Body of pancreas (tissue), 4 donors: Measurements from ENCODE around the gene BRINP3. TPM values are rescaled to one million over a fixed set of nuclear protein-coding genes. Genes with fewer than 3 reads are reported as not detected.
"Not testable (repeated sequence)": the region's sequence is repeated elsewhere in the genome, so short reads cannot be mapped to it uniquely, and the experiment has no call there.

Experiments
- ATAC-seq: fragments of 150-250 bp; one replicate; pipeline ENCODE4 v1.9.1; 2016
- DNase-seq, 4 donors: peaks; one replicate each; pipeline ENCODE4 v3.0.0-alpha.2; 2019
- H3K27ac ChIP-seq, 4 donors: fragments of 200-600 bp; sonication (generic); 1 replicate in 3 of 4; 2 replicates in 1 of 4; pipeline versions ENCODE4 v1.5.1 to v1.6.1; 2016 to 2019; ENCODE audit warnings: mild to moderate bottlenecking in 1 of 4, mixed read lengths in 1 of 4, moderate library complexity in 1 of 4
- H3K27me3 ChIP-seq, 2 donors: fragments of 200-600 bp; sonication (generic); one replicate each; pipeline ENCODE4 v1.6.0; 2016; ENCODE audit warnings: mild to moderate bottlenecking in 1 of 2
- H3K36me3 ChIP-seq, 2 donors: fragments of 200-600 bp; sonication (generic); replicated peaks in 1 of 2; 2 replicates each; pipeline ENCODE4 v1.5.1; 2016; ENCODE audit warnings: low read depth in 2 of 2; ENCODE audit not compliant: insufficient read depth in 1 of 2
- H3K4me1 ChIP-seq: fragments of 200-600 bp; sonication (generic); one replicate; pipeline ENCODE4 v1.6.0; 2016
- H3K4me3 ChIP-seq, 2 donors: fragments of 200-600 bp; sonication (generic); 1 replicate in 1 of 2; 2 replicates in 1 of 2; pipeline ENCODE4 v1.5.1; 2016 to 2019
- H3K9me3 ChIP-seq, 3 donors: fragments of 200-600 bp; sonication (generic); 1 replicate in 2 of 3; 2 replicates in 1 of 3; pipeline ENCODE4 v1.5.1; 2016
- CTCF ChIP-seq, 7 experiments: fragments of 450-650 bp in 4 of 7; fragments of 200-600 bp in 3 of 7; sonication (generic) in 3 of 7; IDR thresholded peaks; one replicate each; pipeline ENCODE4 v1.5.1; 2016 to 2019; ENCODE audit warnings: antibody characterized with exemption in 7 of 7
- POLR2A ChIP-seq, 3 donors: fragments of 450-650 bp; IDR thresholded peaks; one replicate each; pipeline ENCODE4 v1.6.1; 2016; ENCODE audit warnings: antibody characterized with exemption in 3 of 3, mild to moderate bottlenecking in 2 of 3
- WGBS, 2 donors: methylation state at CpG; one replicate each; pipeline ENCODE4 v1.1.5; 2017; 5-methylcytosine and 5-hydroxymethylcytosine counted together
- intact Hi-C: fragments of 100-400 bp; cut with DNase I; formaldehyde crosslinking; loops from one replicate; pipeline ENCODE4 v1.15.1; 2023
- total RNA-seq, 2 donors: library from RNA; depleted of rRNA; stranded (reverse); fragments of >200 nt; gene quantifications; one replicate each; pipeline ENCODE4 v1.1.0, GENCODE V29; 2016

The BRINP3 gene
- not detected for total RNA-seq

GRCh38 chr1:190477762-190478148 lies at the start of gene BRINP3:
Gene BRINP3, minus strand, starts transcription at chr1:190477864.
- Histone ChIP-seq H3K27me3 (peaks cover 0 to 9% of the 10 kb centered on the region in 2 donors), H3K4me3 (peak within 1 kb of the TSS in 1 of 2 donors; percentile 32), H3K9me3 (no peaks in the 10 kb centered on the region), H3K4me1 (peaks cover 30% of the 10 kb centered on the region), H3K27ac (no peak within 1 kb of the TSS), H3K36me3 (no peaks in the 10 kb centered on the region)
- DNase-seq (no peak), ATAC-seq (no peak)
- WGBS, 2 donors: 7 to 8% methylated on average over 4 of the region's 4 CpGs
- intact Hi-C loops: no loop called here
- TF ChIP-seq CTCF (IDR thresholded peaks at IDR 0.05) (no peak), POLR2A (IDR thresholded peaks at IDR 0.05) (no peak)

- WGBS, 2 donors: 50 to 60% methylated on average over 2 of the region's 2 CpGs
- intact Hi-C loops: no loop called here
- ATAC-seq: no peak
- no peaks in the 10 kb centered on the region for H3K4me1 ChIP-seq
- H3K27ac ChIP-seq: no peak overlapping the region
- no peak for DNase-seq
- H3K36me3 ChIP-seq: no peaks in the 10 kb centered on the region
- H3K4me3 ChIP-seq: no peak overlapping the region
- no peaks in the 10 kb centered on the region for H3K27me3 ChIP-seq
- no peaks in the 10 kb centered on the region for H3K9me3 ChIP-seq
- TF ChIP-seq CTCF (IDR thresholded peaks at IDR 0.05): no peak
- TF ChIP-seq POLR2A (IDR thresholded peaks at IDR 0.05): no peak
Measured at GRCh38 chr1:190511554-190511953, 33.9 kb upstream of the BRINP3 start.

GRCh38 chr1:190507357-190507756 lies 29.7 kb upstream of the BRINP3 start:
- H3K27ac ChIP-seq: no peak overlapping the region
- no peaks in the 10 kb centered on the region for H3K9me3 ChIP-seq
- intact Hi-C loops: no loop called here
- H3K4me1 ChIP-seq: no peaks in the 10 kb centered on the region
- ATAC-seq (no peak), DNase-seq (no peak)
- TF ChIP-seq CTCF (IDR thresholded peaks at IDR 0.05) (no peak), POLR2A (IDR thresholded peaks at IDR 0.05) (no peak)
- no peaks in the 10 kb centered on the region for H3K36me3 ChIP-seq
- H3K4me3 ChIP-seq: no peak overlapping the region
- H3K27me3 ChIP-seq: no peaks in the 10 kb centered on the region
- WGBS, 2 donors: 32 to 40% methylated on average over 1 of the region's 1 CpG

GRCh38 chr1:190504539-190504938 lies 26.9 kb upstream of the BRINP3 start:
- ATAC-seq, H3K9me3 ChIP-seq, DNase-seq, H3K4me1 ChIP-seq, H3K27me3 ChIP-seq, H3K27ac ChIP-seq, H3K36me3 ChIP-seq, intact Hi-C loops, H3K4me3 ChIP-seq: not testable (repeated sequence)
- 61 to 75% methylated on average over 3 of the region's 3 CpGs for WGBS, 2 donors

GRCh38 chr1:190497565-190497964 lies 19.9 kb upstream of the BRINP3 start:
- DNase-seq (no peak), ATAC-seq (no peak)
- Histone ChIP-seq H3K4me1 (no peaks in the 10 kb centered on the region), H3K4me3 (no peak overlapping the region), H3K36me3 (no peaks in the 10 kb centered on the region), H3K9me3 (no peaks in the 10 kb centered on the region), H3K27ac (no peak overlapping the region), H3K27me3 (no peaks in the 10 kb centered on the region)
- intact Hi-C loops: no loop called here
- no peak for TF ChIP-seq CTCF (IDR thresholded peaks at IDR 0.05)
- no peak for TF ChIP-seq POLR2A (IDR thresholded peaks at IDR 0.05)
